Erythroblast (primary cell): ENCODE results near the gene ROBO3.

Experiments used
- GATA1 ChIP-seq: IDR thresholded peaks from 2 replicates; pipeline ENCODE4 v1.6.1; 2011; ENCODE audit warnings: low read depth, mild to moderate bottlenecking, control low read depth, low read length, moderate library complexity
- POLR2A ChIP-seq: IDR thresholded peaks from 2 replicates; pipeline ENCODE4 v1.6.1; 2011; ENCODE audit warnings: mild to moderate bottlenecking, low read length

- TF ChIP-seq POLR2A: no peak
- no peak for TF ChIP-seq GATA1
Measured at GRCh38 chr11:124877910-124878758, 12.9 kb downstream of the ROBO3 start.
